ENCODE results near the gene LCE1A. TPM values are rescaled to one million over a fixed set of nuclear protein-coding genes. Genes with fewer than 3 reads are reported as not detected.

Gene LCE1A
- total RNA-seq, 1 donor from 2014 or later, result not detected

DNA sequence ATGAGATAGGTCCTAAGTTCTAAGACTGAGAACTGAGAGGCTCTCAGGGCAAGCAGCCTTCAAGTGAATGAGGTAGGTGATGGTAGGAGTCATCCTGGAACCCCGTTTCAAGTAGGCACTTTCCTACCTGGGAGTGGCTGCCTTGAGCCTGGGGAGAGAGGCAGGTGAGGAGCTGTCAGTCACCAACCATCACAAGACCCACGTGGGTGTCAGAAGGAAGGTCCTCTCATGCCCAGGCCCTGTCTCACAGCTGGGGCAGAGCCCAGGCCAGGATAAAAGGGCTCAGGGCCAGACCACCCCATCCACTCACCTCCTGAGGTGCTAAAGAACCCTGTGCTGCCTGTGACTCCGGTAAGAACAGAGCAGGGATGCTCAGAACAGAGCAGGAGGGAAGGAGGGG is 30.9 kb upstream of the LCE1A start, which contains the start of gene LCE1D:
LCE1D (plus strand) TSS at position 301 of the 400 bp plus-strand sequence. CDS start 1,074 bp downstream, outside the sequence.
- no peak for TF ChIP-seq CTCF (IDR thresholded peaks at IDR 0.05; ENCODE audit: borderline replicate concordance)
- Histone ChIP-seq H3K4me3 (no peak within 1 kb of the TSS), H3K9me3 (replicated peaks) (no peaks in the 10 kb centered on the region), H3K4me1 (no peaks in the 10 kb centered on the region), H3K27me3 (ENCODE audit: low read depth) (peaks cover 1% of the 10 kb centered on the region), H3K27ac (replicated peaks) (no peak within 1 kb of the TSS), H3K36me3 (no peaks in the 10 kb centered on the region)
- intact Hi-C loops (cut with micrococcal nuclease), result no loop called here
- no peak for DNase-seq

DNA sequence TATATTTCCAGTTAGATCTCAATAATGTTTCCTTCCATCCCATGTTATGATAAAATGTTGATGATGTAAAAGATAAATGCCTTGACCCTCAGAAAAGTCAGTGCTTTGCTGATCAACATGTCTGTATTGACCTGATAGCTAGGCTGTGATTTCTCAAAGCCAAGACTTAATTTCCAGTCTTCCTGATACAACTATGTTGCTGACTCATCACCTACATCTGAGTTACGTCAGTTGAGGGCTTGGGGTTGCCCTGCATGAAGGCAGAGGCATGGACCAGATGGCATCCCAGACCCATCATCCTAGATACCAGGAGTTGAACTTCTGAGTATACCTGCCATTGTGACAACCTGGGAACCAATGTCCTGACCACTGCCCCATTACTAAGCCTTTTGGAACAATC is 25.9 kb upstream of the LCE1A start:
- Histone ChIP-seq H3K36me3 (no peaks in the 10 kb centered on the region), H3K9me3 (replicated peaks) (no peaks in the 10 kb centered on the region), H3K27ac (replicated peaks) (no peak overlapping the region), H3K4me3 (no peak overlapping the region), H3K4me1 (no peaks in the 10 kb centered on the region), H3K27me3 (ENCODE audit: low read depth) (peaks cover 14% of the 10 kb centered on the region)
- DNase-seq, result no peak
- no peak for TF ChIP-seq CTCF (IDR thresholded peaks at IDR 0.05; ENCODE audit: borderline replicate concordance)
- intact Hi-C loops (cut with micrococcal nuclease), result no loop called here

DNA sequence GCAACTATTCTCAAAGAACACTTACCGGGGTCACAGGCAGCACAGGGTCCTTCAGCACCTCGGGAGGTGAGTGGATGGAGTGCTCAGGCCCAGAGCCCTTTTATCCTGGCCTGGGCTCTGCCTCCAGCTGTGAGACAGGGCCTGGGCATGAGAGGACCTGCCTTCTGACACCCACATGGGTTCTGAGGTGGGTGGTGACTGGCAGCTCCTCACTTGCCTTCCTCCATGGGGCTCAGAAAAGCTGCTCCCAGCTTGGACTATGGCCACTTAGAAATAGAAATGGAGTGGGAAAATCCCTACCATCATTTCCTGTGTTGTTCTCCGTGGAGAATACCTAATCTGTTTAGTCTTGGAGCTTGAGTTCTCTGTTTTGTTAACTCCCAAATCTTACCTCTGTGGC is 20.7 kb upstream of the LCE1A start, which contains the start of gene LCE1C:
LCE1C (minus strand) TSS at position 76 of the 400 bp plus-strand sequence. CDS start 1,173 bp downstream, outside the sequence.
- H3K27ac ChIP-seq (replicated peaks), result no peak within 1 kb of the TSS
- H3K4me3 ChIP-seq, result no peak within 1 kb of the TSS
- no peak for DNase-seq
- no peaks in the 10 kb centered on the region for H3K4me1 ChIP-seq
- H3K36me3 ChIP-seq, result no peaks in the 10 kb centered on the region
- intact Hi-C loops (cut with micrococcal nuclease), result no loop called here
- no peak for TF ChIP-seq CTCF (IDR thresholded peaks at IDR 0.05; ENCODE audit: borderline replicate concordance)
- H3K9me3 ChIP-seq (replicated peaks), result peaks cover 6% of the 10 kb centered on the region
- peaks cover 11% of the 10 kb centered on the region for H3K27me3 ChIP-seq (ENCODE audit: low read depth)

DNA sequence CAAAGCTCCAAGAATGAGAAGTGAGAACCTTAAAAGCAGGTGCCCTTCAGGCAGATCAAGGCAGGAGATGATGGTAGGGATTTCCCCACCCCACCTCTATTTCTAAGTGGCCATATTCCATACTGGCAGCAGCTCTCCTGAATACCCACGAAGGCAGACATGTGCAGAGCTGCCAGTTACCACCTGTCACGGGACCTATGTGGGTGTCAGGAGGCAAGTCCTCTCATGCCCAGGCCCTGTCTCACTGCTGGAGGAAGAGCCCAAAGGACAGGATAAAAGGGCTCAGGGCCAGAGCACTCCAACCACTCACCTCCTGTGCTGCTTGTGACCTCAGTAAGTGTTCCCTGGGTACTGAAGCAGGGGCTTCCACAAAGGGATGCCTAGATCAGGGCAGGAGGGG is 16.2 kb upstream of the LCE1A start:
- peaks cover 5% of the 10 kb centered on the region for H3K27me3 ChIP-seq (ENCODE audit: low read depth)
- H3K4me1 ChIP-seq, result no peaks in the 10 kb centered on the region
- H3K27ac ChIP-seq (replicated peaks), result no peak overlapping the region
- H3K36me3 ChIP-seq, result no peaks in the 10 kb centered on the region
- no peak overlapping the region for H3K4me3 ChIP-seq
- no peak for TF ChIP-seq CTCF (IDR thresholded peaks at IDR 0.05; ENCODE audit: borderline replicate concordance)
- intact Hi-C loops (cut with micrococcal nuclease), result no loop called here
- no peak for DNase-seq
- H3K9me3 ChIP-seq (replicated peaks), result peaks cover 11% of the 10 kb centered on the region

DNA sequence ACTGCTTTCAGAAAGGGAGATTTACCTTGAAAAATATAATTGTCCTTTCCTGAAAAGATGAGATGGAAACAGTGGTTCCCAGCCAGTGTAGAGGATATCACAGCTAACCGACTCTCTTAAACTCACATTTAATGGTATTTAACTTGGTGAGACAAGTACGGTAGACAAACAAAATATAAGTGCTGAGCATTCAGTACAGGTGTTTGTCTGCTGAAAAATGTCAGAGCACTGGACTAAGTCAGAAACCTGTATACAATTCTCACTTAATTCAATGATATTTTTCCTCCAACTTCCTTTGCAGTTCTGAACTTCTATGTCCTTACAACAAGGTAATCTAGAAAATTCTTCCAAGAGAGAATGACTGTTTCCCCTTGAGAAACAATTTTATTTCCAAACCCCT is 15.6 kb upstream of the LCE1A start, which contains the start of gene LCE1B:
LCE1B (plus strand) TSS at position 301 of the 400 bp plus-strand sequence. CDS start 476 bp downstream, outside the sequence.
- intact Hi-C loops (cut with micrococcal nuclease), result no loop called here
- Histone ChIP-seq H3K27ac (replicated peaks) (no peak within 1 kb of the TSS), H3K27me3 (ENCODE audit: low read depth) (peaks cover 5% of the 10 kb centered on the region), H3K4me1 (no peaks in the 10 kb centered on the region), H3K4me3 (no peak within 1 kb of the TSS), H3K36me3 (no peaks in the 10 kb centered on the region), H3K9me3 (replicated peaks) (peaks cover 11% of the 10 kb centered on the region)
- DNase-seq, result no peak
- TF ChIP-seq CTCF (IDR thresholded peaks at IDR 0.05; ENCODE audit: borderline replicate concordance), result no peak

All from left ventricle myocardium inferior (tissue), 1 donor.